CD4-positive, alpha-beta T cell (primary cell): ENCODE measurements around the gene ADGRB3. TPM values are rescaled to one million over a fixed set of nuclear protein-coding genes. Genes with fewer than 3 reads are reported as not detected.
"Not testable (repeated sequence)": the region's sequence is repeated elsewhere in the genome, so short reads cannot be mapped to it uniquely, and the experiment has no call there.

Experiments used
- ATAC-seq: fragments of 200-7000 bp; cut with Tn5 transposase; one replicate; pipeline ENCODE4 v1.10.0; 2022; ENCODE audit warnings: mild to moderate bottlenecking; ENCODE audit not compliant: poor library complexity
- CTCF ChIA-PET: fragments of 350-600 bp; sonication (Branson Sonifier 250); formaldehyde crosslinking; loops from one replicate; lab custom pipeline; 2021; ENCODE audit warnings: antibody characterized with exemption, inconsistent platforms; lab: Charles Lee
- POLR2A ChIA-PET: fragments of 350-600 bp; sonication (Branson Sonifier 250); formaldehyde crosslinking; loops from one replicate; lab custom pipeline; 2021; ENCODE audit warnings: antibody characterized with exemption, inconsistent platforms; lab: Charles Lee
- DNase-seq, 14 experiments: peaks; one replicate each; pipeline ENCODE4 v3.0.0-alpha.2; 2013 to 2020; ENCODE audit warnings: mixed read lengths in 2 of 14
- H3K27ac ChIP-seq, 2 donors: one replicate each; pipeline versions ENCODE4 v1.5.1 to v1.7.0; 2013; ENCODE audit warnings: low read length in 2 of 2, low read depth in 1 of 2, mild to moderate bottlenecking in 1 of 2
- H3K27me3 ChIP-seq, 2 experiments: 1 replicate in 1 of 2; 2 replicates in 1 of 2; pipeline versions ENCODE4 v1.6.1 to v1.7.0; 2013; ENCODE audit warnings: low read length in 2 of 2, control low read depth in 1 of 2, mild to moderate bottlenecking in 1 of 2, moderate library complexity in 1 of 2; ENCODE audit not compliant: insufficient read depth in 2 of 2, control insufficient read depth in 1 of 2
- H3K36me3 ChIP-seq: one replicate; pipeline ENCODE4 v1.6.1; 2013; ENCODE audit warnings: low read length, control low read depth; ENCODE audit not compliant: insufficient read depth
- H3K4me1 ChIP-seq: one replicate; pipeline ENCODE4 v1.6.1; 2013; ENCODE audit warnings: low read length, control low read depth; ENCODE audit not compliant: insufficient read depth
- H3K4me3 ChIP-seq: one replicate; pipeline ENCODE4 v1.5.1; 2013; ENCODE audit warnings: mild to moderate bottlenecking, low read length, moderate library complexity
- H3K9me3 ChIP-seq, 2 experiments: 1 replicate in 1 of 2; 2 replicates in 1 of 2; pipeline versions ENCODE4 v1.6.1 to v1.7.0; 2013; ENCODE audit warnings: low read length in 2 of 2, mild to moderate bottlenecking in 2 of 2, control low read depth in 1 of 2, moderate library complexity in 1 of 2; ENCODE audit not compliant: control insufficient read depth in 1 of 2, insufficient read depth in 1 of 2
- H3K27ac Mint-ChIP-seq: one replicate; pipeline ENCODE4 v1.8.0; 2020; ENCODE audit warnings: mixed read lengths
- H3K27me3 Mint-ChIP-seq: one replicate; pipeline ENCODE4 v1.8.0; 2021; ENCODE audit warnings: mixed read lengths
- H3K36me3 Mint-ChIP-seq: one replicate; pipeline ENCODE4 v1.8.0; 2021; ENCODE audit warnings: low read depth, mixed read lengths
- H3K4me1 Mint-ChIP-seq: one replicate; pipeline ENCODE4 v1.8.0; 2021; ENCODE audit warnings: low read depth, mixed read lengths
- H3K4me3 Mint-ChIP-seq: one replicate; pipeline ENCODE4 v1.8.0; 2020; ENCODE audit warnings: mild to moderate bottlenecking, mixed read lengths
- H3K9me3 Mint-ChIP-seq: one replicate; pipeline ENCODE4 v1.8.0; 2020; ENCODE audit warnings: mixed read lengths
- CTCF ChIP-seq: fragments of 200-600 bp; IDR thresholded peaks from one replicate; pipeline ENCODE4 v1.8.0; 2022; ENCODE audit warnings: antibody characterized with exemption, mild to moderate bottlenecking
- intact Hi-C, 2 experiments: fragments of 100-400 bp; cut with DNase I in 1 of 2; cut with micrococcal nuclease in 1 of 2; formaldehyde crosslinking; loops; one replicate each; pipeline versions ENCODE4 v1.15.1 to v1.9.0; 2023 to 2025; cut with DNase I, micrococcal nuclease
- total RNA-seq, 174 experiments: library from RNA in 2 of 174; stranded (reverse) in 2 of 174; gene quantifications; one replicate each; pipeline ENCODE4 v1.2.3 and lab custom pipeline; 2021 to 2026

Gene ADGRB3
- total RNA-seq, 2 experiments from 2014 or later: not detected

GRCh38 chr6:68978411-68978810 is 343.3 kb downstream of the ADGRB3 start:
- TF ChIP-seq CTCF: no peak
- no peaks in the 10 kb centered on the region for H3K4me1 ChIP-seq
- Mint-ChIP-seq H3K36me3 (no peaks in the 10 kb centered on the region), H3K4me3 (no peak overlapping the region), H3K27ac (no peak overlapping the region), H3K4me1 (no peaks in the 10 kb centered on the region), H3K9me3 (no peaks in the 10 kb centered on the region), H3K27me3 (no peaks in the 10 kb centered on the region)
- no peaks in the 10 kb centered on the region for H3K27me3 ChIP-seq
- POLR2A ChIA-PET: no interaction called here
- H3K27ac ChIP-seq: no peak overlapping the region
- ATAC-seq: no peak
- CTCF ChIA-PET: no interaction called here
- intact Hi-C loops: no loop called here
- no peak overlapping the region for H3K4me3 ChIP-seq
- H3K36me3 ChIP-seq: no peaks in the 10 kb centered on the region
- no peak for DNase-seq
- no peaks in the 10 kb centered on the region for H3K9me3 ChIP-seq

- DNase-seq, ATAC-seq, H3K27ac Mint-ChIP-seq, intact Hi-C loops, H3K9me3 ChIP-seq, CTCF ChIA-PET, H3K27ac ChIP-seq, H3K27me3 Mint-ChIP-seq, H3K9me3 Mint-ChIP-seq, H3K27me3 ChIP-seq, H3K4me3 ChIP-seq, H3K4me1 Mint-ChIP-seq, POLR2A ChIA-PET, H3K36me3 ChIP-seq, H3K4me3 Mint-ChIP-seq, H3K4me1 ChIP-seq, H3K36me3 Mint-ChIP-seq: not testable (repeated sequence)
Observed at GRCh38 chr6:68981668-68982067, 346.6 kb downstream of the ADGRB3 start.

- no peak for ATAC-seq
- intact Hi-C loops: no loop called here
- POLR2A ChIA-PET: no interaction called here
Observed at GRCh38 chr6:68988698-68989097, 353.6 kb downstream of the ADGRB3 start.

More at GRCh38 chr6:68988698-68989097, 353.6 kb downstream of the ADGRB3 start:
- H3K36me3 ChIP-seq: no peaks in the 10 kb centered on the region
- Mint-ChIP-seq H3K27ac (no peak overlapping the region), H3K9me3 (no peaks in the 10 kb centered on the region), H3K36me3 (no peaks in the 10 kb centered on the region), H3K4me3 (no peak overlapping the region), H3K4me1 (no peaks in the 10 kb centered on the region), H3K27me3 (no peaks in the 10 kb centered on the region)
- no peak for TF ChIP-seq CTCF
- no peak for DNase-seq
- H3K27me3 ChIP-seq: no peaks in the 10 kb centered on the region
- no peak overlapping the region for H3K4me3 ChIP-seq
- CTCF ChIA-PET: no interaction called here
- no peak overlapping the region for H3K27ac ChIP-seq
- H3K9me3 ChIP-seq: no peaks in the 10 kb centered on the region
- H3K4me1 ChIP-seq: no peaks in the 10 kb centered on the region
